ENCODE data around the gene TESK2. TPM values are rescaled to one million over a fixed set of nuclear protein-coding genes. Genes with fewer than 3 reads are reported as not detected.
"Not testable (repeated sequence)": the region's sequence is repeated elsewhere in the genome, so short reads cannot be mapped to it uniquely, and the experiment has no call there.

Gene TESK2
- total RNA-seq, 1 donor from 2014 or later = 1.5 TPM

DNA sequence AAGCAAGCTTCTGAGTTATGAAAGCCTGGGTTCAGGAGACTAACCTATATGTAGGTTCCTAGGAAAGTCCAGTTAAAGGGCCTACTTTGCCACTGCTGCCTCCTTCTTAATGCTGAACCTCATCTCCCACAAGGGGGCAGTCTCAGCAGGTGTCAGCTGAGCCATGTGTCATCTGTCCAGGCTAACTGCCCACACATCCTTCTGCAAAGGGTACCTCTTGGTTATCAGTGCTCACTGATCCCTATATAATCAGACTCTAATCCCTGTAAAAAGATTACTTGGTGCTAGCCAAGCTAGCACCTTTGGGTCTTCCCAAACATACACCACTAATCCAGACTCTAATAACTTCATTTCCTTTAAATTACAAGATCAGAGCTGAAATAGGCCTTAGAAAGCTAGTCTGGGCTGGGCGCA, 21.7 kb upstream of the TESK2 start:
- intact Hi-C loops (cut with DNase I) = loop anchor here (5.0 kb wide), 1 partner anchor 55 kb away; no protein-coding TSS in a partner anchor
- peak; percentile 61 for ATAC-seq (ENCODE audit: poor library complexity)
- no peak for DNase-seq

DNA sequence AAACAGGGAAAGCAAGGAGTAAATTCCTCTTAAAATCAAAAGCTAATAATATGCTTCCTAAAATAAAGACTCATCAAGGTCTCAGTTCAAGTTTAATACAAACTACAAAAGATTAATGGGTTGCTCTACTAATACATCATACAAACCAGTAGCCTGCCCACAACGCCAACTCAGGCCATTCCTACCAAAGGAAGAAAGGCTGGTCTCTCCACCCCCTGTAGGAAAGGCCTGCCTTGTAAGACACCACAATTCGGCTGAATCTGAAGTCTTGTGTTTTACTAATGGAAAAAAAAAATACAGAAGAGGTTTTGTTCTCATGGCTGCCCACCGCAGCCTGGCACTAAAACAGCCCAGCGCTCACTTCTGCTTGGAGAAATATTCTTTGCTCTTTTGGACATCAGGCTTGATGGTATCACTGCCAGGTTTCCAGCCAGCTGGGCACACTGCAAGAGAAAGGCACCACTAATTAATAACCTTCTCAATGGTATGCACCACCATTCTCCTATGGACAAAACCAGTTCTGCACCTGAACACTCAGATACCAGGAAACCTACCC, 20.1 kb upstream of the TESK2 start:
- intact Hi-C loops (cut with DNase I) = loop anchor here (5.0 kb wide), 1 partner anchor 56 kb away; no protein-coding TSS in a partner anchor
- DNase-seq (no peak), ATAC-seq (ENCODE audit: poor library complexity) (no peak)

- DNase-seq (no peak), ATAC-seq (ENCODE audit: poor library complexity) (no peak)
- intact Hi-C loops (cut with DNase I) = loop anchor here (5.0 kb wide), 1 partner anchor 57 kb away; no protein-coding TSS in a partner anchor
These were observed 19.3 kb upstream of the TESK2 start for GRCh38 chr1:45510036-45510971.

DNA sequence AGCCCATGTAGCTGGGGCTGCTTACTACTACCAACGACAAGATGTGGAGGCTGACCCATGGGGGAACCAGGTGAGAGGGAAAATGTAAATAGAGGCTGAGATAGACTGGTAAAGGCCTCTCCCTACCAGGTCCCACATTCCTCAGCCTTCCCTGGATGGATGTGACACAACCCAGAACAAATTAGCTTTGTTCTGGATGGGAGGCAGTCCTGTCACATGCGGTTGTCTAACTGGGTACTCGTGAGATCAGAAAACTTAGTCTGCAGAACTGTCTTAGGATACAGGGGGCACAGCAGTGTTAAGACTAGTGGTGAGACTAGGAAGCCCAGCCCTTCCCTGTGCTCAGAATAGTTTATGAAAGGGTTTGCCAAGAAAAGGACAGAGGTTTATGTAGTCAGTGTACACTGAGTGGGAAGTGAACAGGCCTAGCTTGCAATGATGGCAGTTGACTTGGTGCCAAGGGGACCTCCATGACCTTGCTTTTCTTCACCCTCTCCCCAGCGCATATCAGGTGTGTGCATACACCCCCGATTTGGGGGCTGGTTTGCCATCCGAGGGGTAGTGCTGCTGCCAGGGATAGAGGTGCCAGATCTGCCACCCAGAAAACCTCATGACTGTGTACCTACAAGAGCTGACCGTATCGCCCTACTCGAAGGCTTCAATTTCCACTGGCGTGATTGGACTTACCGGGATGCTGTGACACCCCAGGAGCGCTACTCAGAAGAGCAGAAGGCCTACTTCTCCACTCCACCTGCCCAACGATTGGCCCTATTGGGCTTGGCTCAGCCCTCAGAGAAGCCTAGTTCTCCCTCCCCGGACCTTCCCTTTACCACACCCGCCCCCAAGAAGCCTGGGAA, 17.6 kb upstream of the TESK2 start:
- DNase-seq (no peak), ATAC-seq (ENCODE audit: poor library complexity) (peak; percentile 71)
- intact Hi-C loops (cut with DNase I) = no loop called here

- intact Hi-C loops (cut with DNase I) = no loop called here
- DNase-seq (no peak), ATAC-seq (ENCODE audit: poor library complexity) (no peak)
These were observed 16.9 kb upstream of the TESK2 start for GRCh38 chr1:45507893-45508292.

DNA sequence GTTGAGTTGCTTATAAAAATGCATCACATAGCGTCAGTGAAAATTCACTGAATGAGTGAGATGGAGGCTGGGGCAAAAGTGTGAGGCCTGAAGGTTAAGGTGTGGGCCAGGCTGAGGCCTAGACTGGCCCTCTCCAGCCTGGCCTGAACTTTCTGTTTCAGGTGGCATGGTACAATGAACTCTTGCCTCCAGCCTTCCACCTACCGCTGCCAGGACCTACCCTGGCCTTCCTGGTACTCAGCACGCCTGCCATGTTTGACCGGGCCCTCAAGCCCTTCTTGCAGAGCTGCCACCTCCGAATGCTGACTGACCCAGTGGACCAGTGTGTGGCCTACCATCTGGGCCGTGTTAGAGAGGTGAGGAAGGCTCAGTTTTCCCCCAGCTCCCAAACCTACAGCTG, 16.2 kb upstream of the TESK2 start:
- DNase-seq (no peak), ATAC-seq (ENCODE audit: poor library complexity) (no peak)
- intact Hi-C loops (cut with DNase I) = no loop called here

DNA sequence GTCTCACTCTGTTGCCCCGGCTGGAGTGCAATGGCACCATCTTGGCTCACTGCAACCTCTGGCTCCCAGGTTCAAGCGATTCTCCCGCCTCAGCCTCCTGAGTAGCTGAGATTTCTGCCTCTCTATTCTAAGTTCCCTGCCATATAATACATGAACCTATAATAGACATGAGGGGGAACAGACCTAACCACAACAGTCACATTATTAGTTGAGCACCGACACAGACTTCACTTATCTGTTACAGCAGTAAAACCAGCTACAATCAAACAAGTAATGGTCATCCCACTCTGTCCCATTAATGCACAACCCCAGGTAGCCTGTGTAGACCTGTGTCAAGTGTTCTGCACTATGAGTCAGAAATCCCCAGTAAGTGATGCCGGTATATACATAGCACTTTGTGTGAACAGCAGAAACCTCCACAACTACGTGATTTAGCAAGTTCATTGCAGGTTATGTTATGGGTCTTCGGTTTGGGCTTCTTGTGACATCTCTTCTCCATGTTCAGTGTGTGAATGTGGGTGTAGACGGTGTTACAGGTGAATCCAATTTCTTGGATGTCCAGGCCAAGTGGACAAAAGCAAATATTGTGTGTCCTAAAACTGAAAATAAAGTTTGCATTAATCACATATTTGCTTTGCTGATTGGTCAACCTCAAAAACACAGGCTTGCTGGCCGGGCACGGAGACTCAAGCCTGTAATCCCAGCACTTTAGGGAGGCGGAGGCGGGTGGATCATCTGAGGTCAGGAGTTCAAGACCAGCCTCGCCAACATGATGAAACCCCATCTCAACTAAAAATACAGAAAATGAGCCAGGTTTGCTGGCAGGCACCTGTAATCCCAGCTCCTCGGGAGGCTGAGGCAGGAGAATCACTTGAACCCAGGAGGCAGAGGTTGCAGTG, 12.7 kb upstream of the TESK2 start:
- intact Hi-C loops (cut with DNase I) = no loop called here
- no peak for DNase-seq
- no peak for ATAC-seq (ENCODE audit: poor library complexity)

- ATAC-seq (ENCODE audit: poor library complexity) = no peak
- intact Hi-C loops (cut with DNase I) = no loop called here
These were observed 10.5 kb upstream of the TESK2 start for GRCh38 chr1:45501505-45501859.

GRCh38 chr1:45499415-45499769, 8.4 kb upstream of the TESK2 start:
- ATAC-seq (ENCODE audit: poor library complexity) (no peak), DNase-seq (no peak)
- intact Hi-C loops (cut with DNase I) = no loop called here

More at GRCh38 chr1:45501505-45501859, 10.5 kb upstream of the TESK2 start:
- no peak for DNase-seq

DNA sequence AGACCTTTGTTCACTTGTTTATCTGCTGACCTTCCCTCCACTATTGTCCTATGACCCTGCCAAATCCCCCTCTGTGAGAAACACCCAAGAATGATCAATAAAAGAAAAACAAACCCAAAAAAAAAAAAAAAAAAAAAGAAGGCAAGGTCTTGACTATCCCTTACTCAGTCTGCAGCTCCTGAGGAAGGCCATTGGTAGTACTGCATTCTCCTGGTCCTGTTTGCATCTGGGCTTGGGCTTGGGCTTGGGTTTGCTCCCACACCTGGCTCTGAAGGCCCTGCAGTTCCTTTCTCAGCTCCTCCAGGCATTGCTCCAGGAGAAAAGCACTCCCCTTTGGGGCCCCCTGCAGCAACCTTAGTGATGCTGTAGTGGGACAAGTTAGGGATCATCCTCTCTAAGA, 7.3 kb upstream of the TESK2 start:
- no peak for DNase-seq
- intact Hi-C loops (cut with DNase I) = no loop called here
- ATAC-seq (ENCODE audit: poor library complexity) = no peak

- intact Hi-C loops (cut with DNase I) = loop anchor here (2.0 kb wide), 1 partner anchor 132 kb away; no protein-coding TSS in a partner anchor
These were observed 2.2 kb upstream of the TESK2 start for GRCh38 chr1:45493116-45493697.

GRCh38 chr1:45492691-45493090, 1.7 kb upstream of the TESK2 start:
- intact Hi-C loops (cut with DNase I) = loop anchor here (2.0 kb wide), 1 partner anchor 132 kb away; no protein-coding TSS in a partner anchor
- ATAC-seq (ENCODE audit: poor library complexity) = no peak
- DNase-seq = no peak

More at GRCh38 chr1:45493116-45493697, 2.2 kb upstream of the TESK2 start:
- ATAC-seq (ENCODE audit: poor library complexity) (no peak), DNase-seq (no peak)

- DNase-seq (no peak), ATAC-seq (ENCODE audit: poor library complexity) (no peak)
- intact Hi-C loops (cut with DNase I) = loop anchor here (2.0 kb wide), 1 partner anchor 131 kb away; no protein-coding TSS in a partner anchor
These were observed 711 bp upstream of the TESK2 start for GRCh38 chr1:45491487-45492260.

DNA sequence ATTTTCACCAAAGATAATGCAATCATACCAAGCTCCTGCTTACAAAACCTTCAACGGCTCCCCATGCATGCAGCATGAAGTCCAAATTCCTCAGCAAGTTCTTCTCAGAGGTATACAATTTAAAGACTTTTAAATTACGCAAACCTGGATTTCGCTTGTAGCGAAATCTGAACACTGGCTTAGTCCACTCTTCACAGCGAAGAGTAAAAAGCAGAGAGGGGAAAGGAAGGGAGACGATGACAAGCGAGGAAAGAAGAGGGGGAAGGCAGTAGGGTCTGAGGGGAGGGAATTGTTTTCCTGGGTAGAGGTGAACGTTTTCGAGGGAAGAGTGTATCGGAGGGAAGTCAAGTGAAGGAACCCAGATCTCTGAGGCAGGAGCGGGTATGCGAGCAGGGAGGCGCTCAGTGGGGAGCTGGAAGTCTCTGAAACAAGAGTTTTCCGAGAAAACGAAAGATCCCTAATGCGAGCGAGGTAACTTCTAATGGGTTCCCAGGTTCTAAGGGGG, 790 bp downstream of the TESK2 start:
- ATAC-seq (ENCODE audit: poor library complexity) = peak; percentile 3
- DNase-seq = no peak
- intact Hi-C loops (cut with DNase I) = no loop called here

- DNase-seq; ATAC-seq (ENCODE audit: poor library complexity); intact Hi-C loops (cut with DNase I): not testable (repeated sequence)
These were observed 1.6 kb downstream of the TESK2 start for GRCh38 chr1:45489379-45489778.

- ATAC-seq (ENCODE audit: poor library complexity) = no peak
- DNase-seq = no peak
- intact Hi-C loops (cut with DNase I) = no loop called here
These were observed 2.1 kb downstream of the TESK2 start for GRCh38 chr1:45488666-45489377.
